Small intestine (tissue), 7 donors: ENCODE measurements around the gene NGEF. TPM values are rescaled to one million over a fixed set of nuclear protein-coding genes. Genes with fewer than 3 reads are reported as not detected.

Experiments
- DNase-seq, 2 donors: peaks; one replicate each; pipeline versions ENCODE4 v3.0.0 to v3.0.0-alpha.2; 2013
- FAIRE-seq: peaks from 2 replicates; lab custom pipeline; 2012; peaks lifted over from hg19 to GRCh38; lab: Jason Lieb, UNC
- H3K27ac ChIP-seq, 3 donors: one replicate each; pipeline ENCODE4 v1.5.1; 2013; ENCODE audit warnings: low read length in 2 of 3, mild to moderate bottlenecking in 2 of 3, control low read depth in 1 of 3, inconsistent platforms in 1 of 3, low read depth in 1 of 3, moderate library complexity in 1 of 3
- H3K27me3 ChIP-seq, 3 donors: one replicate each; pipeline ENCODE4 v1.6.1; 2013; ENCODE audit warnings: low read length in 3 of 3, inconsistent platforms in 1 of 3; ENCODE audit not compliant: control insufficient read depth in 3 of 3, insufficient read depth in 3 of 3
- H3K36me3 ChIP-seq, 3 donors: one replicate each; pipeline ENCODE4 v1.6.1; 2013; ENCODE audit warnings: low read length in 3 of 3, inconsistent platforms in 1 of 3, low read depth in 1 of 3, mild to moderate bottlenecking in 1 of 3, moderate library complexity in 1 of 3; ENCODE audit not compliant: control insufficient read depth in 3 of 3, insufficient read depth in 2 of 3
- H3K4me1 ChIP-seq, 3 donors: one replicate each; pipeline ENCODE4 v1.6.1; 2013; ENCODE audit warnings: low read length in 2 of 3, inconsistent platforms in 1 of 3, low read depth in 1 of 3, mild to moderate bottlenecking in 1 of 3, moderate library complexity in 1 of 3; ENCODE audit not compliant: control insufficient read depth in 3 of 3, insufficient read depth in 2 of 3
- H3K4me3 ChIP-seq, 3 donors: one replicate each; pipeline ENCODE4 v1.5.1; 2013; ENCODE audit warnings: low read length in 3 of 3, control low read depth in 1 of 3, inconsistent platforms in 1 of 3, low read depth in 1 of 3, mild to moderate bottlenecking in 1 of 3, moderate library complexity in 1 of 3
- H3K9me3 ChIP-seq, 2 donors: one replicate each; pipeline ENCODE4 v1.6.1; 2013; ENCODE audit warnings: low read depth in 1 of 2, low read length in 1 of 2; ENCODE audit not compliant: control insufficient read depth in 2 of 2, insufficient read depth in 1 of 2
- WGBS, 3 donors: extraction: QIAGEN DNeasy Blood & Tissue Kit; methylation state at CpG; one replicate each; pipeline ENCODE4 v1.1.7; 2013; 5-methylcytosine and 5-hydroxymethylcytosine counted together
- polyA plus RNA-seq, 4 donors: library from polyadenylated mRNA; stranded (reverse) in 3 of 4; unstranded in 1 of 4; fragments of 200-250 nt in 3 of 4; fragments of 120-200 nt in 1 of 4; gene quantifications; one replicate each; pipeline versions ENCODE4 v1.2.1 to v1.2.3, GENCODE V29; 2013
- donor health status: healthy with polysubstance abuse.
- donor health status: control.
- donor health status: control.
- donor health status: Bipolar disorder and iron deficiency.
- donor health status: healthy.

NGEF gene
- polyA plus RNA-seq, 4 donors, result 10.2 to 73.4 (median 31.4) TPM

- Histone ChIP-seq H3K4me1 (no peaks in the 10 kb centered on the region), H3K27me3 (no peaks in the 10 kb centered on the region), H3K9me3 (no peaks in the 10 kb centered on the region), H3K36me3 (peaks cover 0 to 80% (median 26%) of the 10 kb centered on the region in 3 donors), H3K4me3 (no peak overlapping the region), H3K27ac (no peak overlapping the region)
- WGBS, 3 donors, result 91 to 95% (median 93%) methylated on average over 27 to 29 of the region's 29 CpGs
- no peak for FAIRE-seq
- no peak for DNase-seq
Measured at GRCh38 chr2:232883116-232883721, 129.8 kb downstream of the NGEF start.

GRCh38 chr2:232882505-232883115, 130.4 kb downstream of the NGEF start:
- Histone ChIP-seq H3K36me3 (peaks cover 0 to 85% (median 23%) of the 10 kb centered on the region in 3 donors), H3K27me3 (no peaks in the 10 kb centered on the region), H3K9me3 (no peaks in the 10 kb centered on the region), H3K4me3 (no peak overlapping the region), H3K4me1 (no peaks in the 10 kb centered on the region), H3K27ac (no peak overlapping the region)
- WGBS, 3 donors, result 88 to 91% (median 90%) methylated on average over 20 of the region's 20 CpGs
- FAIRE-seq (no peak), DNase-seq (no peak)

GRCh38 chr2:232882085-232882484, 131.0 kb downstream of the NGEF start:
- peaks cover 0 to 81% (median 18%) of the 10 kb centered on the region in 3 donors for H3K36me3 ChIP-seq
- H3K27me3 ChIP-seq, result no peaks in the 10 kb centered on the region
- no peak for FAIRE-seq
- H3K27ac ChIP-seq, result no peak overlapping the region
- no peak for DNase-seq
- H3K4me1 ChIP-seq, result peaks cover 0 to 2% (median 0%) of the 10 kb centered on the region in 3 donors
- no peak overlapping the region for H3K4me3 ChIP-seq
- 91 to 95% (median 92%) methylated on average over 14 to 17 of the region's 17 CpGs for WGBS, 3 donors
- H3K9me3 ChIP-seq, result no peaks in the 10 kb centered on the region

GRCh38 chr2:232880764-232881351, 132.2 kb downstream of the NGEF start:
- no peaks in the 10 kb centered on the region for H3K27me3 ChIP-seq
- DNase-seq (no peak), FAIRE-seq (no peak)
- H3K9me3 ChIP-seq, result no peaks in the 10 kb centered on the region
- peaks cover 0 to 72% (median 14%) of the 10 kb centered on the region in 3 donors for H3K36me3 ChIP-seq
- no peak overlapping the region for H3K4me3 ChIP-seq
- WGBS, 3 donors, result 71 to 76% (median 73%) methylated on average over 17 of the region's 17 CpGs
- H3K4me1 ChIP-seq, result peaks cover 0 to 7% (median 0%) of the 10 kb centered on the region in 3 donors
- no peak overlapping the region for H3K27ac ChIP-seq

GRCh38 chr2:232879618-232880494, 133.2 kb downstream of the NGEF start:
- DNase-seq (no peak), FAIRE-seq (no peak)
- H3K4me1 ChIP-seq, result peaks cover 0 to 15% (median 3%) of the 10 kb centered on the region in 3 donors
- no peak overlapping the region for H3K4me3 ChIP-seq
- 83 to 89% (median 85%) methylated on average over 21 of the region's 21 CpGs for WGBS, 3 donors
- H3K9me3 ChIP-seq, result no peaks in the 10 kb centered on the region
- H3K27ac ChIP-seq, result no peak overlapping the region
- peaks cover 0 to 2% (median 0%) of the 10 kb centered on the region in 3 donors for H3K27me3 ChIP-seq
- peaks cover 0 to 64% (median 12%) of the 10 kb centered on the region in 3 donors for H3K36me3 ChIP-seq

GRCh38 chr2:232878855-232879617, 134.0 kb downstream of the NGEF start:
- no peak overlapping the region for H3K4me3 ChIP-seq
- DNase-seq (no peak), FAIRE-seq (no peak)
- peaks cover 0 to 22% (median 3%) of the 10 kb centered on the region in 3 donors for H3K4me1 ChIP-seq
- peaks cover 0 to 2% (median 0%) of the 10 kb centered on the region in 3 donors for H3K27me3 ChIP-seq
- H3K27ac ChIP-seq, result no peak overlapping the region
- no peaks in the 10 kb centered on the region for H3K9me3 ChIP-seq
- WGBS, 3 donors, result 78 to 83% (median 82%) methylated on average over 19 to 20 of the region's 20 CpGs
- peaks cover 0 to 59% (median 9%) of the 10 kb centered on the region in 3 donors for H3K36me3 ChIP-seq

GRCh38 chr2:232877940-232878511, 135.0 kb downstream of the NGEF start:
- no peak for DNase-seq
- FAIRE-seq, result no peak
- WGBS, 3 donors, result 87 to 92% (median 88%) methylated on average over 13 of the region's 13 CpGs
- Histone ChIP-seq H3K4me1 (peaks cover 3 to 32% (median 5%) of the 10 kb centered on the region in 3 donors), H3K36me3 (peaks cover 0 to 53% (median 7%) of the 10 kb centered on the region in 3 donors), H3K4me3 (no peak overlapping the region), H3K27me3 (peaks cover 0 to 2% (median 0%) of the 10 kb centered on the region in 3 donors), H3K9me3 (no peaks in the 10 kb centered on the region), H3K27ac (no peak overlapping the region)
